ENCODE results near the gene HADH. TPM values are rescaled to one million over a fixed set of nuclear protein-coding genes. Genes with fewer than 3 reads are reported as not detected.
"Not testable (repeated sequence)": the region's sequence is repeated elsewhere in the genome, so short reads cannot be mapped to it uniquely, and the experiment has no call there.

HADH gene
- total RNA-seq, 1 donor from 2014 or later: 27.4 TPM

- H3K4me3 ChIP-seq (ENCODE audit: low read depth, low read length): no peak overlapping the region
- no peak for TF ChIP-seq CTCF (conservative IDR thresholded peaks at IDR 0.05; ENCODE audit: low read depth, low read length)
- no peak for DNase-seq (ENCODE audit: low read depth)
These were observed 59.7 kb downstream of the HADH start for GRCh38 chr4:108049406-108049805.

GRCh38 chr4:108050166-108051111, 60.8 kb downstream of the HADH start:
- not testable (repeated sequence) for DNase-seq (ENCODE audit: low read depth); H3K4me3 ChIP-seq (ENCODE audit: low read depth, low read length)

DNA sequence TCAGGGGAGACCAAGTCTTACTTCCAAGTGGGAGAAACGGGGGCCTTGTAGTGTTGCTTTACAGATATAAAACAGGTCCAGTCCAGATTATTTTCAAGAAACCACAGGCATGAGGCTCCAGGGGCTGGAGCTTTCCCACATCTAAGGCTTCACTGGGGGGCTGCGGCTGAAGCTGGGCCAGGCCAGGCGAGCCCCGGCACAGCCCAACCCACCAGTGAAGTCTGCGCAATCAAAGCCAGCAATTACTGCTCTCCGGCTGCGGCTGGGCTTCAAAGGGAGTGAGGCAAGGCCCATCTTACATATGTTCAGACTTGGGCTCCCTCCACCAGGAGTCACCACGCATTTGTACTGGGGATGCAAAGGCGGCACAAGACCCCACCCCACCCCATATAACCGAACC, 61.7 kb downstream of the HADH start:
- DNase-seq (ENCODE audit: low read depth): no peak
- TF ChIP-seq CTCF (conservative IDR thresholded peaks at IDR 0.05; ENCODE audit: low read depth, low read length): no peak
- H3K4me3 ChIP-seq (ENCODE audit: low read depth, low read length): no peak overlapping the region

GRCh38 chr4:108052558-108053120, 63.0 kb downstream of the HADH start:
- no peak for DNase-seq (ENCODE audit: low read depth)
- H3K4me3 ChIP-seq (ENCODE audit: low read depth, low read length): no peak overlapping the region
- no peak for TF ChIP-seq CTCF (conservative IDR thresholded peaks at IDR 0.05; ENCODE audit: low read depth, low read length)

DNA sequence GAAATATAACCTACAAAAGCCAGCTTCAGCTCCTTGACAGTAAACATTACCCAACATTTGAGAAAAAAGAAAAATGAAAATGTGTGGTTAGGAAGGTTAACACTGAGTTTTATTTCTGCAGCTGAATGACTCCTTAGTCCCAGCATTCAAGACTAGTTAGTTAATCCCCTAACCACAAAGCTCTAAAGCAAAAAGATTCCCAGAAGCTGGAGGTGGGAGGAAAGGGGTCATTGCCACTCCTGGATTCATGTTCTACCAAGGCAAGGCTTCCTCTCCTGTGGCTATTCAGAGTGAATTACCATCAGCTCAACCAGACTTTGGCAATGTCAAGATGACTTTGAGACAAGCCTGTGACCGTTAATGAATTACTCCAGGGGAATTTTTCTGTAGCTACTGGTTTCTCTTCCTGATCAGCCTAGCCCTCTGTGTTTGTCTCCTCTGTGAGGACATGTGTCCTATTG, 63.6 kb downstream of the HADH start:
- DNase-seq (ENCODE audit: low read depth): peak; percentile 59
- H3K4me3 ChIP-seq (ENCODE audit: low read depth, low read length): no peak overlapping the region
- no peak for TF ChIP-seq CTCF (conservative IDR thresholded peaks at IDR 0.05; ENCODE audit: low read depth, low read length)

- no peak for DNase-seq (ENCODE audit: low read depth)
- no peak for TF ChIP-seq CTCF (conservative IDR thresholded peaks at IDR 0.05; ENCODE audit: low read depth, low read length)
These were observed 64.4 kb downstream of the HADH start for GRCh38 chr4:108054025-108054638.

GRCh38 chr4:108055787-108056186, 66.1 kb downstream of the HADH start:
- no peak overlapping the region for H3K4me3 ChIP-seq (ENCODE audit: low read depth, low read length)
- no peak for DNase-seq (ENCODE audit: low read depth)
- no peak for TF ChIP-seq CTCF (conservative IDR thresholded peaks at IDR 0.05; ENCODE audit: low read depth, low read length)

More at GRCh38 chr4:108054025-108054638, 64.4 kb downstream of the HADH start:
- H3K4me3 ChIP-seq (ENCODE audit: low read depth, low read length): no peak overlapping the region
